ENCODE data around the gene SLC25A22. TPM values are rescaled to one million over a fixed set of nuclear protein-coding genes. Genes with fewer than 3 reads are reported as not detected.

The SLC25A22 gene
- total and polyA plus RNA-seq, 9 of the 15 experiments (the other 6 are each of a cell fraction or from before 2014, with no cell fraction given) = 0.41 to 55.4 (median 11.4) TPM

DNA sequence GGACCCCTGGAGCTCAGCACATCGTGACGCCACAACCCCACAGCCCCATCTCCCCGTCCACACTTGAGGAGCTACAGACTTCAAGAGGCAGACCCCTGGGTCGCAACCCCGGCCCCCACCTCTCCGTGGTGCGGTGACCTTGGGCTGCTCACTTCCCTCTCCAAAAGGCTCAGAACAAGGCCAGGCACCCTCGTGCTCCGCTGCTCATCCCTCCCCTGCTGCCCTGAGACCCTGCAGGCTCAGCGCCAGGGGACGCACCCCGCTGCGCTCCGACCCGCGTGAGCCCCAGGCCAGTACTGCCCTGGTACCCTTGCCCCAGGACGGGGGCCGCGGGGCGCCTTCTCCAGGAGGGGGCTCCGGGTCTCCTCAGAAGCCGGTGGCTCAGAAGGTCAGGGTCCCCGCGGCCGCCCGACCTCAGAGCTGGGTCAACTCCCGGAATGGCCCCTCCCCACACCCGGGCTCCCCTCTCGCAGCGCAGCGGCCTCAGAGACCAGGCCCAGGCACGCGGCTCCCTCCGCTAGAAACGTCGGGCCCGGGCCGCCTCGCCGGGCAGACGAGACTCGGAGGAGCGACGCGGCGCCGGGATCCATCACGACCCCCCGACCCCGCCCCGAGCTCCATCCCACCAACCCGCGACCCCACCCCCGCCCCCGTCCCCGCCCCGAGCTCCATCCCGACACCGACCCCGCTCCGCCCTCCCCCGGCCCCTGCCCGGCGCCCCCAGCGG lies 21.4 kb downstream of the SLC25A22 start (continued):
- TF ChIP-seq EP400 (IDR thresholded peaks at IDR 0.05) (peak; percentile 64; the same call in 1 of the 2 replicates), ZNF324 (CRISPR knock-in tag; IDR thresholded peaks at IDR 0.05) (no peak)

DNA sequence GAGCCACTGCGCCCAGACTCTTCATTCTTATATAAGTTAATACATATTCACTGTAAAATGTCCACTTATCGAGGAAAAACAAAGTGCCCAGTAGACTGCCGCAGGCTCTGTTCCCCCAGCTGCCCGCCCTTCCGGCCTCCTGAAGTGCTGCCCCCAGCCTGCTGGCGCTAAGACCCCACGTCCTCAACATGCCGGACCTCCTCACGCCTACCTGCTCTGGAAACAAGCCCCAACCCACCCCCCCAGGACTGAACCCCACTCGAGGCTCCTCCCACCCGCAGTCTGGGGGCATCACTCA lies 21.9 kb downstream of the SLC25A22 start:
- ChIA-PET POLR2A (interaction anchor here (0.6 to 1.7 kb wide), 6 partner anchors 9 to 20 kb away, joined by 3 to 9 read pairs (median 4); no protein-coding TSS in a partner anchor), CTCF (ENCODE audit: low intra/inter-chr PET ratio) (interaction anchor here (0.5 kb wide), 1 partner anchor 22 kb away, joined by 3 read pairs; the partner anchor contains the start of gene SLC25A22)
- Histone ChIP-seq H3K9me3 (replicated peaks; ENCODE audit: control insufficient read depth, insufficient read depth, low read depth, low read length) (no peaks in the 10 kb centered on the region; the same call in 1 of the 2 replicates), H3K36me3 (ENCODE audit: control insufficient read depth, insufficient read depth, low read length) (peaks cover 59% of the 10 kb centered on the region), H3K27me3 (ENCODE audit: control insufficient read depth in 2 of 2, insufficient read depth in 2 of 2, low read length in 2 of 2) (no peaks in the 10 kb centered on the region), H3K9ac (ENCODE audit: insufficient read depth in 1 of 2, low read depth in 2 of 2, low read length in 2 of 2) (peak overlapping the region; percentile 77 to 98), H3K4me1 (replicated peaks in 1 of 2; ENCODE audit: control insufficient read depth in 2 of 2, insufficient read depth in 2 of 2, low read length in 2 of 2) (peaks cover 16 to 91% of the 10 kb centered on the region in 2 experiments), H3K4me3 (peak overlapping the region; percentile 81), H2AFZ (ENCODE audit: low read depth, low read length) (no peak overlapping the region), H3K4me2 (ENCODE audit: insufficient read depth, low read length) (peak overlapping the region; percentile 84), H4K20me1 (replicated peaks; ENCODE audit: control insufficient read depth, insufficient read depth, low read length) (peaks cover 28% of the 10 kb centered on the region), H3K79me2 (ENCODE audit: control insufficient read depth, insufficient read depth, low read length) (peaks cover 76% of the 10 kb centered on the region), H3K27ac (ENCODE audit: extremely low read depth, low read depth, low read length) (peak overlapping the region; percentile 76), H3K9me1 (ENCODE audit: control insufficient read depth, insufficient read depth, low read length) (peaks cover 6% of the 10 kb centered on the region)
- peak; percentile 11 for ATAC-seq
- FAIRE-seq = no peak
- peak in 1 of 4 experiments; percentile 47 for DNase-seq (ENCODE audit: extremely low read depth in 1 of 4, low spot score in 3 of 4)
- intact Hi-C loops (cut with micrococcal nuclease) = no loop called here
- TF ChIP-seq, protein P1, sequence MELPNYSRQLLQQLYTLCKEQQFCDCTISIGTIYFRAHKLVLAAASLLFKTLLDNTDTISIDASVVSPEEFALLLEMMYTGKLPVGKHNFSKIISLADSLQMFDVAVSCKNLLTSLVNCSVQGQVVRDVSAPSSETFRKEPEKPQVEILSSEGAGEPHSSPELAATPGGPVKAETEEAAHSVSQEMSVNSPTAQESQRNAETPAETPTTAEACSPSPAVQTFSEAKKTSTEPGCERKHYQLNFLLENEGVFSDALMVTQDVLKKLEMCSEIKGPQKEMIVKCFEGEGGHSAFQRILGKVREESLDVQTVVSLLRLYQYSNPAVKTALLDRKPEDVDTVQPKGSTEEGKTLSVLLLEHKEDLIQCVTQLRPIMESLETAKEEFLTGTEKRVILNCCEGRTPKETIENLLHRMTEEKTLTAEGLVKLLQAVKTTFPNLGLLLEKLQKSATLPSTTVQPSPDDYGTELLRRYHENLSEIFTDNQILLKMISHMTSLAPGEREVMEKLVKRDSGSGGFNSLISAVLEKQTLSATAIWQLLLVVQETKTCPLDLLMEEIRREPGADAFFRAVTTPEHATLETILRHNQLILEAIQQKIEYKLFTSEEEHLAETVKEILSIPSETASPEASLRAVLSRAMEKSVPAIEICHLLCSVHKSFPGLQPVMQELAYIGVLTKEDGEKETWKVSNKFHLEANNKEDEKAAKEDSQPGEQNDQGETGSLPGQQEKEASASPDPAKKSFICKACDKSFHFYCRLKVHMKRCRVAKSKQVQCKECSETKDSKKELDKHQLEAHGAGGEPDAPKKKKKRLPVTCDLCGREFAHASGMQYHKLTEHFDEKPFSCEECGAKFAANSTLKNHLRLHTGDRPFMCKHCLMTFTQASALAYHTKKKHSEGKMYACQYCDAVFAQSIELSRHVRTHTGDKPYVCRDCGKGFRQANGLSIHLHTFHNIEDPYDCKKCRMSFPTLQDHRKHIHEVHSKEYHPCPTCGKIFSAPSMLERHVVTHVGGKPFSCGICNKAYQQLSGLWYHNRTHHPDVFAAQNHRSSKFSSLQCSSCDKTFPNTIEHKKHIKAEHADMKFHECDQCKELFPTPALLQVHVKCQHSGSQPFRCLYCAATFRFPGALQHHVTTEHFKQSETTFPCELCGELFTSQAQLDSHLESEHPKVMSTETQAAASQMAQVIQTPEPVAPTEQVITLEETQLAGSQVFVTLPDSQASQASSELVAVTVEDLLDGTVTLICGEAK (IDR thresholded peaks at IDR 0.05) = 0 out of 2 replicates have a peak, but pooled peaks have one; percentile 39
- TF ChIP-seq, protein P1 (CRISPR knock-in tag; IDR thresholded peaks at IDR 0.05) = no peak
- TF ChIP-seq EGR1 (conservative IDR thresholded peaks at IDR 0.05) = no peak
- TF ChIP-seq PHB2 (IDR thresholded peaks at IDR 0.05; ENCODE audit: low read depth) = 0 out of 2 replicates have a peak, but pooled peaks have one; percentile 10
- 0 out of 2 replicates have a peak, but pooled peaks have one; percentile 28 for TF ChIP-seq POLR2A (conservative IDR thresholded peaks at IDR 0.05)
- in situ Hi-C loops (cut with MboI) = no loop called here
- BruUV-seq (replicated peaks) = no TSS peak
- 5% methylated on average over 10 of the region's 11 CpGs for WGBS (ENCODE audit: insufficient coverage, low coverage, missing lambda C conversion rate)

All from K562 (cell line).